Stimulated activated CD8-positive, alpha-beta memory T cell treated with anti-CD3 and anti-CD28 coated beads, Interleukin-15, amount 100 ng/mL, for 24 hours (primary cell): ENCODE results near the gene ZNF76.
A peak's percentile ranks its signal among the peaks of the same experiment; 100 is the strongest.

ENCODE experiments used
- DNase-seq: peaks from one replicate; pipeline ENCODE4 v3.0.0-alpha.2; 2020; ENCODE audit warnings: low read depth

The ZNF76 gene

GRCh38 chr6:35259194-35259947, at the start of gene ZNF76:
ZNF76 (plus strand) TSS chr6:35259735; CDS start chr6:35281152, 21,417 bp downstream.
- DNase-seq, result peak; percentile 78

- no peak for DNase-seq
Observed at GRCh38 chr6:35213298-35213791, 46.2 kb upstream of the ZNF76 start.

GRCh38 chr6:35213824-35214756, 45.4 kb upstream of the ZNF76 start, which contains the start of gene SCUBE3:
SCUBE3 (plus strand) TSS chr6:35213956; CDS start chr6:35214419, 463 bp downstream.
- no peak for DNase-seq

- no peak for DNase-seq
Observed at GRCh38 chr6:35214869-35215664, 44.5 kb upstream of the ZNF76 start.

- no peak for DNase-seq
Observed at GRCh38 chr6:35215665-35216411, 43.7 kb upstream of the ZNF76 start.

- DNase-seq, result no peak
Observed at GRCh38 chr6:35216412-35216732, 43.2 kb upstream of the ZNF76 start.

- DNase-seq, result no peak
Observed at GRCh38 chr6:35216851-35217811, 42.4 kb upstream of the ZNF76 start.

GRCh38 chr6:35218021-35218420, 41.5 kb upstream of the ZNF76 start:
- DNase-seq, result no peak

GRCh38 chr6:35218456-35218855, 41.1 kb upstream of the ZNF76 start:
- DNase-seq, result no peak

GRCh38 chr6:35219683-35220326, 39.7 kb upstream of the ZNF76 start:
- DNase-seq, result no peak

GRCh38 chr6:35220711-35221110, 38.8 kb upstream of the ZNF76 start:
- DNase-seq, result no peak

- DNase-seq, result no peak
Observed at GRCh38 chr6:35223396-35223795, 36.1 kb upstream of the ZNF76 start.

GRCh38 chr6:35224720-35225119, 34.8 kb upstream of the ZNF76 start:
- DNase-seq, result no peak

GRCh38 chr6:35228481-35228880, 31.1 kb upstream of the ZNF76 start:
- no peak for DNase-seq

- DNase-seq, result no peak
Observed at GRCh38 chr6:35229304-35229703, 30.2 kb upstream of the ZNF76 start.

GRCh38 chr6:35230498-35230897, 29.0 kb upstream of the ZNF76 start:
- no peak for DNase-seq

- no peak for DNase-seq
Observed at GRCh38 chr6:35230950-35231349, 28.6 kb upstream of the ZNF76 start.

GRCh38 chr6:35231563-35231962, 28.0 kb upstream of the ZNF76 start:
- DNase-seq, result no peak

GRCh38 chr6:35234901-35235300, 24.6 kb upstream of the ZNF76 start:
- DNase-seq, result no peak

- DNase-seq, result no peak
Observed at GRCh38 chr6:35236223-35236622, 23.3 kb upstream of the ZNF76 start.
